ENCODE measurements around the gene CLEC14A.

Gene CLEC14A

GRCh38 chr14:38261620-38262019 lies 5.7 kb upstream of the CLEC14A start:
- no peak for DNase-seq (ENCODE audit: low read depth)

GRCh38 chr14:38257507-38257906 lies 1.6 kb upstream of the CLEC14A start:
- no peak overlapping the region for H3K4me3 ChIP-seq (ENCODE audit: low read length)
- TF ChIP-seq CTCF (conservative IDR thresholded peaks at IDR 0.05; ENCODE audit: low read depth, low read length): no peak
- DNase-seq (ENCODE audit: low read depth): no peak

More at GRCh38 chr14:38261620-38262019, 5.7 kb upstream of the CLEC14A start:
- H3K4me3 ChIP-seq (ENCODE audit: low read length): no peak overlapping the region
- no peak for TF ChIP-seq CTCF (conservative IDR thresholded peaks at IDR 0.05; ENCODE audit: low read depth, low read length)

- no peak for TF ChIP-seq CTCF (conservative IDR thresholded peaks at IDR 0.05; ENCODE audit: low read depth, low read length)
- DNase-seq (ENCODE audit: low read depth): no peak
- H3K4me3 ChIP-seq (ENCODE audit: low read length): no peak overlapping the region
Measured at GRCh38 chr14:38256533-38256840, 594 bp upstream of the CLEC14A start.

- no peak for DNase-seq (ENCODE audit: low read depth)
- TF ChIP-seq CTCF (conservative IDR thresholded peaks at IDR 0.05; ENCODE audit: low read depth, low read length): no peak
- peak overlapping the region; percentile 45 for H3K4me3 ChIP-seq (ENCODE audit: low read length)
Measured at GRCh38 chr14:38255408-38255672, 553 bp downstream of the CLEC14A start.

- TF ChIP-seq CTCF (conservative IDR thresholded peaks at IDR 0.05; ENCODE audit: low read depth, low read length): no peak
- DNase-seq (ENCODE audit: low read depth): no peak
- H3K4me3 ChIP-seq (ENCODE audit: low read length): peak overlapping the region; percentile 45
Measured at GRCh38 chr14:38254571-38255407, 1.1 kb downstream of the CLEC14A start.

- no peak for DNase-seq (ENCODE audit: low read depth)
- H3K4me3 ChIP-seq (ENCODE audit: low read length): no peak overlapping the region
- no peak for TF ChIP-seq CTCF (conservative IDR thresholded peaks at IDR 0.05; ENCODE audit: low read depth, low read length)
Measured at GRCh38 chr14:38253676-38254075, 2.2 kb downstream of the CLEC14A start.

GRCh38 chr14:38252066-38252710 lies 3.7 kb downstream of the CLEC14A start:
- no peak for TF ChIP-seq CTCF (conservative IDR thresholded peaks at IDR 0.05; ENCODE audit: low read depth, low read length)
- DNase-seq (ENCODE audit: low read depth): no peak
- H3K4me3 ChIP-seq (ENCODE audit: low read length): no peak overlapping the region

Measured in retinal pigment epithelial cell (primary cell).